CD4-positive, alpha-beta T cell treated with Interleukin-6 at 100 ng/mL for 8 hours (primary cell): ENCODE results near the gene EMC9.
"Not testable (repeated sequence)": the region's sequence is repeated elsewhere in the genome, so short reads cannot be mapped to it uniquely, and the experiment has no call there.

ENCODE experiments used
- DNase-seq: peaks from one replicate; pipeline ENCODE4 v3.0.0-alpha.2; 2020; ENCODE audit warnings: mixed read lengths, low spot score

Gene EMC9

DNA sequence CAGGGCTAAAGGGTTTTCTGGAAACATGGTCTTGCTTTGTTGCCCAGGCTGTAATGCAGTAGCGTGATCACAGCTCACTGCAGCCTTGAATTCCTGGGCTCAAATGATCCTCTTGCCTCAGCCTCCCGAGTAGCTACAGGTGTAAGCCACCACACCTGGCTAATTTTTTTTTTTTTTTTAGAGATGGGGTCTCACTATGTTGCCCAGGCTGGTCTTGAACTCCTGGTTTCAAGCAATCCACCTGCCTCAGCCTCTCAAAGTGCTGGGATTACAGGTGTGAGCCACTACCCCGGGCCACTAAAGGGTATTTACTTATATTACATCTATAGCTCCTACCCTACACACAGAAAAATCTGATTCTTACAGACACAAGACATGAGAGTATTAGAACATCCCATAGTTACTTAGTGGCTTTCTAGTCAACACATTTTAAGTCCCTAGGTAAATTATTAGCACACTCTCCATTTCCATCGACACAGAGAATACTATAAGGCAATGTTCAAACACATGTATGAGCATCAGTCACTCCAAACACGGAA is 33.0 kb downstream of the EMC9 start:
- DNase-seq = no peak

DNA sequence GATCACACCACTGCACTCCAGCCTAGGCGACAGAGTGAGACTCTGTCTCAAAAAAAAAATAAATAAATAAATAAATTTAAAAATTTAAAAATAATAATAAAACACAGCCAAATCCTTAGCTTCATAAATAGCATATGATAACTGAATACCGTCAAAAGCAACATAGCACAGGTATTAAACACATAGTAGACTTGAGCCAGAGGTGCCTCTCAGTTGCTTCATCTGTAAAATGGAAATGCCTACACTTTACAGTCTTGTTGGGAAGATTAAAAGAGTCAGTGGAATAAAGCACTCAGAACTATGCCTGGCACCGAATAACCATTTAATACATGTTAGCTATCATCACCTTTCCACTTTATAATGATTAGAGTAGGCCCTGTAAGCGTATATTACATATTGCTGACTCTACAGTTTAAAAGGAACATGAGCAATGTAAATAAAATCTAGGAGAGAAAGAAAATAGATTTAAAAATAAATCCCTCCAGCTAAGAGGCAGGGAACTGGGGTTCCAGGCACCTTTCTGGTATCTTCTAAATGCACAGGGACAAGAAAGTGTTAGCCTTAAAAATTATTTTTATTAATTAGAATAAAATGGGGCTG is 34.6 kb downstream of the EMC9 start:
- DNase-seq = no peak

- not testable (repeated sequence) for DNase-seq
Measured at GRCh38 chr14:24105609-24106239, 35.7 kb downstream of the EMC9 start.

GRCh38 chr14:24103451-24103850 is 37.9 kb downstream of the EMC9 start:
- DNase-seq = no peak

- DNase-seq = no peak
Measured at GRCh38 chr14:24102357-24103048, 38.9 kb downstream of the EMC9 start.

DNA sequence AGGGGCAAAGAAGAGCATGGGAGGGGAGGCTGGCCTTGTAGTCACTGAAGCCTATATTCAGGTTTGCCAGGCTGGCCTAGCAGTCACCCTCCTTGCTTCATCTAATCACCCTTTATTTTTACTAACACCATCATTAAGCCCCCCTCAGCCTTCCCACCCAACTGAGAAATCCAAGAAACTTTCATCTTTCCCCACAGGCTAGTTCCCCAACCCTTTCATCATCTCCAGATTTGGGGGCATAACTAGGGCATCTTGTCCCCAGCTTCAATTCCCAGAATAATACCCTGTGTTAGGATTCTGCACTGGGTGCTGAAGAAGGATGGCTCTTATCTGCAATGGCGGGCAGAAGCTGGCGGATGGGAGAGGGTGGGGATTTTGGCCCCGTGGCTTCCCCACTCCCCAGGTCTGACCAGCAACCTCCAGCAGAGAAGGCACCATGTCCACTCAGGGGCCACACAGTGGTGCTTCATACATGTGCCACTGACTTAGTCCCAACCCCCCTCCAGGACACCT is 40.4 kb downstream of the EMC9 start:
- no peak for DNase-seq

DNA sequence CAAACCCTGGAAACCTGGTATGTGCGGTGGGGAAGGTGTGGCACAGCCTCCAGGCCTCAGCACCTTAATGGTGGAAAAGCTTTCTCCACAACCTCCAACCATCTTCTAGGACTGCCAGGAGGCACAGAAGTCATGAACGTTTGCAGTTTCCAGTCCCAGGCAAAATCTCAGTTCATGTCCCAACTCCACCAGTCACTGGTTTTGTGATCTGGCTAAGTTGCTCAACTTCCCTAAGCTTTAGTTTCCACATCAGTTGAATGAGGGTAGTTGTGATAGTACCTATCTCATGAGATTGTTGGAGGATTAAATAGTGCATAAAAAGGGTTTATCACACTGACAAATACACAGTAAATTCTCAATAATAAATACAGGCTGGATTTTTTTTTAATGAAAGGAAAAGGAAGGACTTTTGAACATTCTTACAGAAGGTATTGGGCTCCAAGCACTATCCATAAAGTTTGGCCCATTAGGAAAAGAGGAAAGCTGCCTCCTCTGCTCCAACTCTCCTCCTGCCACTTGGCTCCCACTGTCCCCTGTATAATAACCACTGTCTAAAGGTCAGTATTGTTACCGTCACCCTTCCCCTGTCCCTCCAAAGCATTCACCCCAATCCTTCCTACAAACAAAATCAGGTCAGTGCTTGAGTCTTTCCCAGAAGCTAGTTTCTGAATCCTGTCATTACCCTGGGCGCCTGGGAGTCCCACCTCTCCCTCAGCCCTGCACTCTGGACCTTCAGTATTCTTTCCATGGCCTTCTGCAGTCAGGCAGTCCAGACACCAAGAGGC is 41.0 kb downstream of the EMC9 start:
- no peak for DNase-seq

DNA sequence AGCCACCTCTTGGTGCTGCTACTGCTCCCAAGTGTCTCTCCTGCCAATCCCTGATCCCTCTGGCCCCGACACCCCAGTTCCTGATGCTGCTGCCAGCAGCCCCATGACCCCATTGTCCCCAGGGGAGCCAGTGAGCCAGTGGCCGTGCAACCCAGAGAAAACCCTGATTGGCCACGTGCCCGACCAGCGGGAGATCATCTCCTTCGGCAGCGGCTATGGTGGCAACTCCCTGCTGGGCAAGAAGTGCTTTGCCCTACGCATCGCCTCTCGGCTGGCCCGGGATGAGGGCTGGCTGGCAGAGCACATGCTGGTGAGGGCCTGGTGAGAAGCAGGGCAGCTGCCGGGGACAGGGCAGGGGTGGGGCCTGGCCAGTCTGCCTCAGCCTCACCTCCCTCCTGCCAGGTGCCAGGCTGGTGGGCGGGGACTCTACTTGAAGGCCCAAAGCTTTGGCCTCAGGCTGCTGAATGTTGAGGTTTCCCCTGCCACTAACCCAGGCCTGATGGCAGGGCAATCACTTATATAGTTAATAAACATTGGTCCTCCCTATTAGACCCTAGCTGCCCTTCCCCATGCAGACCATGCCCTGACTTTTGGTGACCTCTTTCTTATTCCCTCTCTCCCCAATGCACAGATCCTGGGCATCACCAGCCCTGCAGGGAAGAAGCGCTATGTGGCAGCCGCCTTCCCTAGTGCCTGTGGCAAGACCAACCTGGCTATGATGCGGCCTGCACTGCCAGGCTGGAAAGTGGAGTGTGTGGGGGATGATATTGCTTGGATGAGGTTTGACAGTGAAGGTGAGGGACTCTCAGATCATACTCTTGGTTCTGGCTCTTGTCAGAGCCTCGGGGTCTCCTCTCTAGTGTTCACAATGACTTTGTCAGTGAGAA is 42.2 kb downstream of the EMC9 start:
- DNase-seq = no peak

DNA sequence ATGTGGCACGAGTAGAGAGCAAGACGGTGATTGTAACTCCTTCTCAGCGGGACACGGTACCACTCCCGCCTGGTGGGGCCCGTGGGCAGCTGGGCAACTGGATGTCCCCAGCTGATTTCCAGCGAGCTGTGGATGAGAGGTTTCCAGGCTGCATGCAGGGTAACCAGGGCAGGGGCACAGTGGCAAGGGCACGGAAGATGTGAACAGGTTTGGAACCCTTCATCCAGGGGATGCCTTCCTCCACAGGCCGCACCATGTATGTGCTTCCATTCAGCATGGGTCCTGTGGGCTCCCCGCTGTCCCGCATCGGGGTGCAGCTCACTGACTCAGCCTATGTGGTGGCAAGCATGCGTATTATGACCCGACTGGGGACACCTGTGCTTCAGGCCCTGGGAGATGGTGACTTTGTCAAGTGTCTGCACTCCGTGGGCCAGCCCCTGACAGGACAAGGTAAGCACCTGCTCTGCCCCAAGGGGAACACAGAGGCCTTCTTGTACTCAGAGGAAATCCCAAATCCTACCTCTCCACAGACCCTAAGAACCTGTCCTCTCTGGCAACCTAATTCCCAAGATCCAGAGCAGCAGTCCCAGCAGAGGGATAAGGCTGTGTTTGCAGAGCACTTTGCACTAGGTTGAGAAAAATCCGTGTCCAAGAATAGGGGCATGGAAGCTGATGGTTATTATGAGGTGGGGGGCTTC is 43.0 kb downstream of the EMC9 start:
- DNase-seq = no peak

- no peak for DNase-seq
Measured at GRCh38 chr14:24096545-24097181, 44.7 kb downstream of the EMC9 start.

DNA sequence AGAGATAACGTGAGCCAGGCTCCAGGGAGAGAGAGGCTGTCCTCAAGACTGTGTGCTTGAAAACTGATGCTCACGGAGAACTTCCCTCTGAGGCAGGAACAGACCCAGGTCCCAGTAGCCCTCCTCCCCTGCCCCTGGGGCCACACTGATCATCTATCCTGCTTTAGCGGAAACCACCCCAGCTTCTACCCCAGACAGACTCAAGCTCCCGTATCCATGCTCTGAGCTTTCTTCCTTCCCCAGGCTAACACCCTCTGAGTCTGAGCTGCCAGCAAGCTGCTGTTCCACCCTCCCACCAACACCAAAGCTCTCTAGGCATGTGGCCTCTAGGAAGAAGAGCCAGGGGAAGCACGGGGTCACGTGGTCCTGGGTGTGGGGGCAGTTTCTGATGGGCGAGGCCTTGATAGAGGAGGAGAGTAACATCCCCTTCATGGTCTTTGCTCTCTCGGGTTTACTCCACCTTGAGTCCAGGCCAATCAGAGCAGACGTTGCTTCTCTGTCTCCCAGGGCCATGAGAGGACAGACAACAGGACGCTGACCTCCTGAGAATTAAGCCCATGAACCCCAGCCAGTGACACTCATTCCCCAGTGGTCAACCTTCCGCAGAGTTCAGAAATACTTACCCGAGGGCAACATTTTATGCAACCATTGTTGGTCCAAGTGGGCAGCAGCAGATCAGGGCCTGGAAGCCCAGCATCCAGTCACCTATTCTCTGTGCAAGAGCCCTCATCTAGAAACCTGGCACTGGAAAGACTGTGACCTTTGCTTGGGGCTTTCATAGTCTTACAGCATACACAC is 45.9 kb downstream of the EMC9 start:
- peak; percentile 20 for DNase-seq

- DNase-seq = no peak
Measured at GRCh38 chr14:24094841-24095270, 46.5 kb downstream of the EMC9 start.

DNA sequence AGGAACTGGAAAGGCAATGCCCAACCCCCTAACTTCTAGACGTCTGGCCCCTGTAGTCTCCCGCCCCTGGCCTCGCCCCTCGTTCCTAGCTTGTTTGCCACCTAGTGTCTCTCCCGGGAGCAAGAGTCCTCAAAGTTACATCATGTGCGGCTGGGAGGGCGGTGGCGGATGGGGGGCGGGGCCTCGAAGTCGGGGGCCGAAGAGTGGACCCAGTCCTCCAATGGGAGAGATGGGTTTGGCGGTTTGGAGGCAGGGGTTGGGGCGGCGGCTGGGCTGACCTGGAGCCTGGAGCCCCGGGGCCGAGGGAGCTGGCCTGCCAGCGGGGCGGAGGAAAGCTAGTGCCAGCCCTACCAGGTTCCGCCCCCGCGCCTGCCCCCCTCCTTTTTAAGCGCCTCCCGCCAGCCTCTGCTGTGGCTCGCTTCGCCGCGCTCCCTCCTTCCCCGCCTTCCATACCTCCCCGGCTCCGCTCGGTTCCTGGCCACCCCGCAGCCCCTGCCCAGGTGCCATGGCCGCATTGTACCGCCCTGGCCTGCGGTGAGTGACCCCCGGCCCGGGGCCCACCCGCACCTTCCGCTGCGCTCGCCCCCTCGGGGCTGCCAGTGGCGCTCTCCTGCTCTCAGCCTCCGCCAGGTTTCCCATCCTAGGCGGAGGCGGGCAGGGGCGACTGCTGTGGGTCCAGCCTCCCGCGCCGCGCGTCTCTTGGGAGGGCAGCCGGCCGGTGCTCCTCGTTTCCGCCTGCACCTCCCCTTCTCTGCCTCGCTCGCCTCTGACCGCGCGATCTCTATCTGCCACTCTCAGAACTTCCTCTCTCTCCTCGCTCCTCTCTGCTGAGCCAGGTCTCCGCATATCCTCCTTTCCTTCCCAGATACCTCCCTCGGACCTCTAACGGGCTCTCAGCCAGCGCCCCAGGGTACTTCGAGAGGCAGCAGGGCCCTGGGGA is 47.2 kb downstream of the EMC9 start, which contains the start of gene PCK2:
Gene PCK2 (plus strand): TSS at position 411 of the 940 bp plus-strand sequence. CDS start 95 bp downstream, at position 506.
- peak; percentile 66 for DNase-seq

DNA sequence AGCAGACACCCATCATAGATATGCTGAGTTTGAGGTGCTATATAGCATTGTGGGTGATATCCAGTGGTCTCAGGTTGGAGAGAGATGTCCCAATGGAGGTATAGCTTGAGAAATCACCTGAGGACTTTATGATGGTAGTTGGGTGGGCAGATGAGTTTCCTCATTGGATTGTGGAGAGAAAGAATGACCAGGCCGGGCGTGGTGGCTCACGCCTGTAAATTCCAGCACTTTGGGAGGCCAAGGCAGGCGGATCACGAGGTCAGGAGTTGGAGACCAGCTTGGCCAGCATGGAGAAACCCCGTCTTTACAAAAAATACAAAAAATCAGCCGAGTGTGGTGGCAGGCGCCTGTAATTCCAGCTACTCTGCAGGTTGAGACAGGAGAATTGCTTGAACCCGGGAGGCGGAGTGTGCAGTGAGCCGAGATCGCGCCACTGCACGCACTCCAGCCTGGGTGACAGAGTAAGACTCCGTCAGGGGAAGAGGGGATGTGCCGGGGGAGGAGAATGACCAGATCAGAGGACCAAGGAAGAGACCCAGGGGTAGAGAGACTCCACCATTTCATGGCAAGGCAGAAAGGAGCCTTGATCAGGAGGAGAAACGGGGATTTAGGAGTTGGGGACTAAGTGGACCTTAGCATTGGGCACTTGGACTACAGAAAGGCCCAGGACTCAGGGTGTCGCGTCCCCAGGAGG is 48.0 kb downstream of the EMC9 start:
- no peak for DNase-seq

DNA sequence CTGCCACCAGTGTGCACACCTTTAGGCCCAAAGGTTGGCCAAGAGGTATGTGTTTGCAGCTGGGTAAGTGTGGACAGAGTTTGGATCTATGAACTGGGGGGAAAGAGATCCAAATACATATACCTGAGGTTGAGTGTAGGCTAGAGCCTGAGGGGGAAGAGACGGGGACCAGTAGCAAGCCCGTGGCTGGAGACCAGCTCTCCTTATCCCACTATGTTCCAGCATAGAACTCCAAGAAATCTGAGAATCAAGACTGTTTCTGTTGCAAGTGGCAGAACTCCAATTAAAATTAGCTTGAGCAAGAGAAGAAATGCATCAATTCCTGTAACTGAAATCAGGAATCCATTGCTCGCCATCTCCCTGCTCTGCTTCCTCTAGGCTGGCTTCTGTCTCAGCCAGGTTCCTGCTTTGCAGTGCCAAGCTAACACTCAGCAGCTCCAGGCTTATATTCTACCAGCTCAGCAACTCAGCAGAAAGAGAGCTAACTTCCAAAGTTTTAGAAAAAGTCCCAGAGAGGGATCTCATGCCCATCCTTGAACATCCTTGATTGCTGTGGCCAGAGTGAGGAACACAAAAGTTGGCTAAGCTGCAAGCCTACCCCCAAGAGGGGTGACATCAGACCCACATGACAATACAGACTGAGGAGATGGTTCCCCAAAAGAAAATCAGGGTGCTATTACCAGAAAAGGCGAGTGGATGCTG is 48.7 kb downstream of the EMC9 start:
- DNase-seq = no peak

DNA sequence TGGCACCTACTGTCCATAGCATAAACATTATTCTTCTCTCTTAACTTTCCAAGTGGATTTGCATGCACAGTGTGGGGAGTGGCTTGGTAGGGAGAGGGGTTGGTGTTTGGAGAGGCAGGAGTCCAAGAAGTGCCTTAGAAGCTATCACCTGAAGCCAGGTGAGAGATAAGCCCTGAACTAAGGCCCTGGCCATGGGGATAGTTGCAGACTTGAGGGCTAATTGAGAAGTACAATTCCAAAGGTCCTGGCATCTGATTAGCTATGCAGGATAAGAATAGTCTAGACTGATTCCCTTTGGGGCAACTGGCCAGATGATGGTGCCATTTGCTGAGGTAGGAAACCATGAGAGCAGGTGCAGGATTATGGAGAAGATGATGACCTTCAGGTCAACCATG is 49.3 kb downstream of the EMC9 start:
- no peak for DNase-seq

DNA sequence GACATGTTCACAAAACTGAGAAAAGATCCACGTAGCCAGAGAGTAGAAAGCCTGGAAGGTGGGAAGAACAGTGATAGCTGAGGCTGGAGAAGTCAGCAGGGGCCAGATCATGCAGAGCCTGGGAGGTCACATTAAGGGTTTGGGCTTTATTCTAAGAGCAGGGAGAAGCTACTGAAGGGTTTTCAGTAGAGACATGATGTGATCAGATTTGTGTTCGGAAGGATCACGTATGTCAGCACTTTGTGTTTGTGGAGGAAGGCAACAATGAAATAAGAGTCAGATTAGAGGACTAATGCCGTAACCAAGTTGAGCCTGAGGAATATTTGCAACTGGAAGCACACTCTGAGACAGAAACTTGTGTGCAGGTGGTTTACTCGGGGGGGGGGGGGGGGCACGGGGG is 51.5 kb downstream of the EMC9 start:
- no peak for DNase-seq
